GM19467 (cell line): ENCODE results near the gene CTXN3.

Source experiments
- ATAC-seq: cut with Tn5 transposase; IDR thresholded peaks from one replicate; pipeline ENCODE4 v1.9.1; 2021; ENCODE audit warnings: mild to moderate bottlenecking, moderate library complexity; ENCODE audit not compliant: unreplicated experiment

The CTXN3 gene

GRCh38 chr5:127696683-127697082 lies 47.8 kb downstream of the CTXN3 start:
- no peak for ATAC-seq

- ATAC-seq, result no peak
These were observed 49.2 kb downstream of the CTXN3 start for GRCh38 chr5:127697894-127698600.

DNA sequence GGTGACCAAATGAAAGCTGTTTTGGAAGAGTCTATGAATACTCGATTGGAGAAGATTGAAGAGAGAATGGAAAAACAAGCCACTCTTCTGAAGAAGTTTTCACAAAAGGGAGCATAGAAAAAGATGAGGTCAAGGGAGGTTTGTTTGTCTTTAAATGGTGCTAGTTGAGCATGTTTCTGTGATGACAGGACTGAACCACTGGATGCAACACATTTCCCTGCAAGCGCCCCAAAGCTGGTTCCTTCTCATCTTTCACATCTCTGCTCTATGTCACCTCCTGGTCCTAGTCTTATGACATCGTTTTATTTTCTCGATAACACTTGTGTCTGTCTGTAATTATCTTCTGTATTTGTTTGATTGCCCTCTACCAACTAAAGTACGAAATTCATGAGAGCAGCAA lies 50.5 kb downstream of the CTXN3 start:
- ATAC-seq, result no peak

DNA sequence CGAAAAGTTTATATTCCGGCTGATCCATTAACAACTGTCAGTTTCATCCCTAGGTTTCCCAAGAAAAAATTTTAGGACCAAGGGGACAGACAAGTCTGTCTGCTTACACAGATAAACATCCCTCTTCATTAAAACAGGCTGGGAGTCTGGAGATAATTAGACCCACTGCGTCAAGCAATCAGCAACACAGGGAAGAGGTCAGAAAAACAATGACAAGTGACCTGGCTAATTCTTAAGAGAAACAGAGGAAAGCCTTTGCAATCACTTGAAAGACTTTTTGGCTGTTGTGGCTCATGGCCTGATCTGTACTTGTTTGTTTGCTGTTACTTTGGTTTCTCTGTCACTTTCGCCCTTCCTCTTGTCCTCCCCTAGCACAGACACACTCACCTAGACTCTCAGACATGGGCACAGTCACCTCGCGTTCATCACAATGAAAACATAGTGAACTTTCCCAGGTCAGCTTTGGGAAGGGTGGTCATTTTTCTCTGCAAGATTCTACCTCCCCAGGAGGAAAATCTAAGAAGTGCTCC lies 51.4 kb downstream of the CTXN3 start:
- no peak for ATAC-seq

- ATAC-seq, result no peak
These were observed 53.6 kb downstream of the CTXN3 start for GRCh38 chr5:127702434-127702833.

GRCh38 chr5:127702926-127703561 lies 54.2 kb downstream of the CTXN3 start, which contains the start of gene CCDC192:
CCDC192 (plus strand) TSS chr5:127703391; CDS start chr5:127703446, 55 bp downstream.
- no peak for ATAC-seq

DNA sequence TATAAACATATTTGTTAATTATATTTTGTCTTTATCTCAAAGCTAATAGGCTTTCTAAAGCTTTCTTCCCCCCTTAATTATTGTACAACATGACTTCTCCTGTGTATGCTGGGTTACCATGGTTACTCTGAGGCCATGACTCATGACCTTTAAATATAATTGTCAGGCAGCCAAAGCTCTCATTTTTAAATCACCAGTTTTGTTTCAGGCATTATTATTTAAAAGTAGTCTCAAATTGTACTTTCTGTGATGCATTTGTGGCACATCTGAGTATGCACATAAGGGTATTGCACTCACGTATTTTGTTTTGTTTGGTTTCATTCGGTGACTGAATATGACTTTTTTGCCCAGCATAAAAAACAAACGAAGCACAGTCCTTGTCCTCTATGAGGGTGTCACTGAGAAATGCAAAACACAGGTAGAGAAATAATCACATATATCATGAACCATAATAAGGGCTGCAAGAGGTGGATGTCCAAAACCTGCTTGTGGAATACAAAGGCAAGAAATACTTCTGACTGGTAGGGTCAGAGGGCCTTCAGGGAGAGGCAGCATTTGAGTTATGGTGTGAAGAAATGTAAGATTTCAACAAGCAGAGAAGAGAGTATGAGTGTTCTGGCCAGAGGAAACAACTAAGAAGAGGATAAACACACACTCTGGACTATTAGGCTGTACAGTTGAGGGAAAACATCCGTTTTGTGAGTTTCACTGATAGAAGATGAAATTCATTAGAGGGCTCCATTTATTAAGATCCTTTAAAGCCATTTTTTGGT lies 56.4 kb downstream of the CTXN3 start:
- ATAC-seq, result no peak

DNA sequence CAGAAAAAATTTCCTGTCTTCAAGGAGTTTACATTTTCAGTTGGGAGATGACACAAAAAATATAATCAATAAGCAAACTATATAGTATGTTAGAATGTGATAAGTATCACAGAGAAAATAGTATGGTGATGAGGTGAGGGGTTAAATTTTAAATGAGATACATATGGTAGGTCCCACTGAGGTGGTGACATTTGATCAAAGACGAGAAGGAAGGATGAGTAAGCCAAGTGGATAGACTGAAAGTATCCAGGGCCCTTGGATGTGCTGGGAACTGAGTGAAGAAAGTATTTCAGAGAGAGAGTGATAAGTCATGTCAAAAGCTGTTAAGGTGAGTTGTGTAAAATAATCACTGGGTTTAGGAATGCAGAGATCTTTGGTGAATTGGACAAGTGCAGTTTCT lies 57.8 kb downstream of the CTXN3 start:
- no peak for ATAC-seq

DNA sequence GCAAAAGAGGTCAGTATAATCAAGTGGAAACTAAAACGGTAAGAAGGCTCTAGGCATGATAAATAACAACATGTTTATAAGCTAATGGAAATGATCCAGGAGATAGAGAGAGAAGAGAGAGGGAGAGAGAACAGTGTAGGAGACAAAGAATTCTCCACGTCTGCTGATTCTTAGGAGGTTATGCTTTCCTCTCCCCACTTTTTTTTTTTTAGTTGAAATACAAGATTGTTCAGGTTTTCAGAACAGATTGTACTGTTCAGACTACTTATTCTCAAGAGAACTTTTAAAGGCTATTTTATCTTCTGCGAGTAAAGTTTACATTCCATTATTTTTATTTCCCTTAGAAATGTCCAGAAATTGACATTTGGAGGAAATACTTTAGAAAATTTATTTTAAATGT lies 58.3 kb downstream of the CTXN3 start:
- ATAC-seq, result no peak
